ENCODE measurements around the gene CNTLN.

CNTLN gene, protein sequence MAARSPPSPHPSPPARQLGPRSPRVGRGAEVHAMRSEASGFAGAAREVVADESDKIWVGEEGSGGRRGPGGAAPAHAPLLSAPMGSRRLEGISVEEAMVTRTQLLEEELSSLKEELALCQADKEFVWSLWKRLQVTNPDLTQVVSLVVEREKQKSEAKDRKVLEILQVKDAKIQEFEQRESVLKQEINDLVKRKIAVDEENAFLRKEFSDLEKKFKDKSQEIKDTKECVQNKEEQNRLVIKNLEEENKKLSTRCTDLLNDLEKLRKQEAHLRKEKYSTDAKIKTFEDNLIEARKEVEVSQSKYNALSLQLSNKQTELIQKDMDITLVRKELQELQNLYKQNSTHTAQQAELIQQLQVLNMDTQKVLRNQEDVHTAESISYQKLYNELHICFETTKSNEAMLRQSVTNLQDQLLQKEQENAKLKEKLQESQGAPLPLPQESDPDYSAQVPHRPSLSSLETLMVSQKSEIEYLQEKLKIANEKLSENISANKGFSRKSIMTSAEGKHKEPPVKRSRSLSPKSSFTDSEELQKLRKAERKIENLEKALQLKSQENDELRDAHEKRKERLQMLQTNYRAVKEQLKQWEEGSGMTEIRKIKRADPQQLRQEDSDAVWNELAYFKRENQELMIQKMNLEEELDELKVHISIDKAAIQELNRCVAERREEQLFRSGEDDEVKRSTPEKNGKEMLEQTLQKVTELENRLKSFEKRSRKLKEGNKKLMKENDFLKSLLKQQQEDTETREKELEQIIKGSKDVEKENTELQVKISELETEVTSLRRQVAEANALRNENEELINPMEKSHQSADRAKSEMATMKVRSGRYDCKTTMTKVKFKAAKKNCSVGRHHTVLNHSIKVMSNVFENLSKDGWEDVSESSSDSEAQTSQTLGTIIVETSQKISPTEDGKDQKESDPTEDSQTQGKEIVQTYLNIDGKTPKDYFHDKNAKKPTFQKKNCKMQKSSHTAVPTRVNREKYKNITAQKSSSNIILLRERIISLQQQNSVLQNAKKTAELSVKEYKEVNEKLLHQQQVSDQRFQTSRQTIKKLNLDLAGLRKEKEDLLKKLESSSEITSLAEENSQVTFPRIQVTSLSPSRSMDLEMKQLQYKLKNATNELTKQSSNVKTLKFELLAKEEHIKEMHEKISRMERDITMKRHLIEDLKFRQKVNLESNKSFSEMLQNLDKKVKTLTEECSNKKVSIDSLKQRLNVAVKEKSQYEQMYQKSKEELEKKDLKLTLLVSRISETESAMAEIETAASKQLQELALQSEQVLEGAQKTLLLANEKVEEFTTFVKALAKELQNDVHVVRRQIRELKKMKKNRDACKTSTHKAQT (N-terminal part only)

DNA sequence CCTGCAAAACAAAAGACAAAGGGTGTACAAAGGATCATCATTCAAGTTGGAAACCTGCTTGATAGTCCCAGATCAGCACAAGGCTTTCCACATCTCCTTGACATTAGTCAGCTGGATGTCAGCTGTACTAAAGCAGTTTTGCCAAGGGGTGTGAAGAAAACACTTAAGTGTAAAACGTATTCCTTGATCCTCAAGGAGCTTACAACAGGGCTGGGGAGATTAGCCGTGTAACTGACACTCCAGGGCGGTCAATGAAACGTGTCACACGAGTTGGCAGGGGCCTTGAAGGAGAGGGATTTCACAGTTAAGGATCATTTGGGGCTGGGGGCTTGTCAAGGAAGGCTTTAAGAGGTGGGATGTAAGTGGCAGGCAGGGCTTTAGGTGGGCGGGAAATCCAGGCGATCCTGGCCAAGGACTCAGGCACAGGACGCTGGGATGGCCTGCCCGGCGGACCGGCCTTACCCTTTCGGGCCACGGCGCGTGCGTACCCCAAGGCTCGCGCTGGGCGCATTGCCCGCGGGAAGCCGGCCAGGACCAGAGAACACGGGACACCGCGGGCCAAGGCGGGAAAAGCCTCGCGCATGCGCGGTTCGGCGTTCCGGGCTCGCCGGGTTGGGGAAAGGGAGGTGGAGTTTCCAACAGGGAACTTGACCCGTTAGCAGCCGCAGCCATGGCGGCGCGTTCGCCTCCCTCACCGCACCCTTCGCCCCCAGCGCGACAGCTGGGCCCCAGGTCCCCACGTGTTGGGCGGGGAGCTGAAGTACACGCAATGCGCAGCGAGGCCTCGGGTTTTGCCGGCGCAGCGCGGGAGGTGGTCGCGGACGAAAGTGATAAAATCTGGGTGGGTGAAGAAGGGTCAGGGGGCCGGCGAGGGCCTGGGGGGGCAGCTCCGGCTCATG lies at the start of gene CNTLN:
Gene CNTLN, plus strand, starts transcription at position 645 of the 899 bp plus-strand sequence. Its CDS starts 26 bp downstream, at position 671.
- H3K4me3 ChIP-seq (ENCODE audit: low read length): peak within 1 kb of the TSS; percentile 68
- H3K9me3 ChIP-seq (ENCODE audit: control insufficient read depth, low read depth, low read length): no peaks in the 10 kb centered on the region
- peak within 1 kb of the TSS; percentile 85 for H3K9ac ChIP-seq (ENCODE audit: low read length)
- peaks cover 11% of the 10 kb centered on the region for H3K27me3 ChIP-seq (ENCODE audit: control insufficient read depth, insufficient read depth, low read length)
- peaks cover 4% of the 10 kb centered on the region for H3K4me1 ChIP-seq (ENCODE audit: control insufficient read depth, low read depth, low read length)
- no peaks in the 10 kb centered on the region for H3K36me3 ChIP-seq (ENCODE audit: control insufficient read depth, low read depth, low read length)
- peak within 1 kb of the TSS; percentile 36 for H3K27ac ChIP-seq (ENCODE audit: low read length)

DNA sequence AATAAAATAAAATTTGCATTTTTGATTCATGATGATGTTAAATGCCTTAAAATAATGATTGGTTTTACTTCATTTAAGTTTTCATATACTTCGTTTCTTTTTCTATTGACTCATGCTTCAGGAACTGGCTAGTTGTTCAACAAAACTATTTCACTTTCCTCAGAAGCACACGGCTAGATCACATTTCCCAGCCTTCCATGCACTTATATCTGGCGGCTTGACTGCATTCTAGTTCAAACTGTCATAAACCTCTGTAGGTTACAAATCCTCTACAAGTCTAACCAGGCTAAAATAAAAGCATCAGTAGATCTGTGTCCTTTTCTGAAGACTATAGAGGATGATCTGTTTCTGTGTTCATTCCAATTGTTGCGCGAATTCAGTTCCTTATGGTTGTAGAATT lies 46.3 kb upstream of the CNTLN start:
- no peaks in the 10 kb centered on the region for H3K36me3 ChIP-seq (ENCODE audit: control insufficient read depth, low read depth, low read length)
- no peak overlapping the region for H3K9ac ChIP-seq (ENCODE audit: low read length)
- no peaks in the 10 kb centered on the region for H3K9me3 ChIP-seq (ENCODE audit: control insufficient read depth, low read depth, low read length)
- H3K4me1 ChIP-seq (ENCODE audit: control insufficient read depth, low read depth, low read length): no peaks in the 10 kb centered on the region
- H3K27me3 ChIP-seq (ENCODE audit: control insufficient read depth, insufficient read depth, low read length): no peaks in the 10 kb centered on the region
- H3K27ac ChIP-seq (ENCODE audit: low read length): no peak overlapping the region
- no peak overlapping the region for H3K4me3 ChIP-seq (ENCODE audit: low read length)

- no peaks in the 10 kb centered on the region for H3K27me3 ChIP-seq (ENCODE audit: control insufficient read depth, insufficient read depth, low read length)
- H3K9me3 ChIP-seq (ENCODE audit: control insufficient read depth, low read depth, low read length): no peaks in the 10 kb centered on the region
- H3K4me1 ChIP-seq (ENCODE audit: control insufficient read depth, low read depth, low read length): no peaks in the 10 kb centered on the region
- no peak overlapping the region for H3K4me3 ChIP-seq (ENCODE audit: low read length)
- H3K9ac ChIP-seq (ENCODE audit: low read length): no peak overlapping the region
- H3K27ac ChIP-seq (ENCODE audit: low read length): no peak overlapping the region
- no peaks in the 10 kb centered on the region for H3K36me3 ChIP-seq (ENCODE audit: control insufficient read depth, low read depth, low read length)
Observed at GRCh38 chr9:17090041-17090440, 44.8 kb upstream of the CNTLN start.

GRCh38 chr9:17116400-17116837 lies 18.4 kb upstream of the CNTLN start:
- H3K9ac ChIP-seq (ENCODE audit: low read length): no peak overlapping the region
- no peaks in the 10 kb centered on the region for H3K36me3 ChIP-seq (ENCODE audit: control insufficient read depth, low read depth, low read length)
- no peaks in the 10 kb centered on the region for H3K27me3 ChIP-seq (ENCODE audit: control insufficient read depth, insufficient read depth, low read length)
- no peaks in the 10 kb centered on the region for H3K9me3 ChIP-seq (ENCODE audit: control insufficient read depth, low read depth, low read length)
- H3K27ac ChIP-seq (ENCODE audit: low read length): no peak overlapping the region
- H3K4me1 ChIP-seq (ENCODE audit: control insufficient read depth, low read depth, low read length): peaks cover 6% of the 10 kb centered on the region
- no peak overlapping the region for H3K4me3 ChIP-seq (ENCODE audit: low read length)

DNA sequence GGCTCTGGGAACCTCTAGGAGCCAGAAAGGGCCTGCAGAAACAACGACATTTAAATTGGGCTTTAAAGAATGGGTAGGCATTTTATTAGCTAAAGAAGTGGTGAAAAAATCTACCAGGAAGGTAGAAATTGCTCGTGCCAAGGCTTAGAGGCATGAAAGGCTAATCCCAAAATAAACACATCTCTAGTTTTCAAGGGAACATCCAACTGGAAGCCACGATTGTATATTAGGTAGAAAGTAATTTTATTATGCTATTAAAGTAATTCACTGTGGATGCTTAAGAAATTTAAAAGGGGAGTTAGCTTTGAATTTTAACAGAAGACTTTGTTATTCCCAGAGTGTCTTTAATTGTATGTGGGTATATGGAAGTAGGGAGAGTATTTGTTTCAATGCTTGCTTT lies 17.5 kb upstream of the CNTLN start:
- Histone ChIP-seq H3K36me3 (ENCODE audit: control insufficient read depth, low read depth, low read length) (no peaks in the 10 kb centered on the region), H3K27me3 (ENCODE audit: control insufficient read depth, insufficient read depth, low read length) (no peaks in the 10 kb centered on the region), H3K4me1 (ENCODE audit: control insufficient read depth, low read depth, low read length) (peaks cover 7% of the 10 kb centered on the region), H3K9ac (ENCODE audit: low read length) (no peak overlapping the region), H3K4me3 (ENCODE audit: low read length) (no peak overlapping the region), H3K27ac (ENCODE audit: low read length) (no peak overlapping the region), H3K9me3 (ENCODE audit: control insufficient read depth, low read depth, low read length) (no peaks in the 10 kb centered on the region)

DNA sequence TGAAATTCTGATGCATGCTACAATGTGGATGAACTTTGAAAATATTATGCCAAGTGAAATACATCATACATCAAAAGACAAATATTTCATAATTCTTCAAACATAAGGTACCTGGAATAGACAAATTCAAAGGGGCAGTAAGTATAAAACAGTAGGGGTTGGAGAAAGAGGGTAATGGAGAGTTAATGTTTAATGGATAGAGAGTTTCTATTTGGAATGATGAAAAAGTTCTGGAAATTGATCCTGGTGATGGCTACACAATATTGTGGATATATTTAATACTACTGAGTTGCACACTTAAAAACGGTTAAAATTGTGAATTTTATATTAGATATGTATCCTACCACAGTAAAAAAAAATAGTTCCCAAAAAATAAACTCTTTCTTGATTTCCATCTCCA lies 14.6 kb upstream of the CNTLN start:
- H3K27me3 ChIP-seq (ENCODE audit: control insufficient read depth, insufficient read depth, low read length): no peaks in the 10 kb centered on the region
- no peak overlapping the region for H3K9ac ChIP-seq (ENCODE audit: low read length)
- no peaks in the 10 kb centered on the region for H3K9me3 ChIP-seq (ENCODE audit: control insufficient read depth, low read depth, low read length)
- H3K4me1 ChIP-seq (ENCODE audit: control insufficient read depth, low read depth, low read length): peaks cover 7% of the 10 kb centered on the region
- H3K36me3 ChIP-seq (ENCODE audit: control insufficient read depth, low read depth, low read length): no peaks in the 10 kb centered on the region
- no peak overlapping the region for H3K27ac ChIP-seq (ENCODE audit: low read length)
- H3K4me3 ChIP-seq (ENCODE audit: low read length): no peak overlapping the region

DNA sequence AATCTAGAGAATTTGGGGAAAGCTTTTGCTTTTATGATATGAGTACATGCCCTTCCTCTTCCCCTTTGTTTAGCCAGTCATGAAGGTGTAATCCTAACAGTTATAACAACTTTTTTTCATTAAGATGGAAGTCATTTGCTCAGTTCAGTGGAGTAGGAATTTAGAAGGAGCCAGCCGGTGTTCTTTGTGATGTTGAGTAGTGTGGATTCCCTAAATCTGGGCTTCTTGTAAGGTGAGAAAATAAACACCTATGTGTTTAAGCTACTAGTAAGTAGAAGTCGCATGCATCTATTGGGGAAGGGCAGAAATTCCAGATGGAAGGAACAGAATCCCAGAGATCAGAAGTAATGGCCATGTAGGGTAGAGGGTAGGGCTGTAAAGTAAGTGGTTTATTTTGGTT lies 13.6 kb upstream of the CNTLN start:
- Histone ChIP-seq H3K9me3 (ENCODE audit: control insufficient read depth, low read depth, low read length) (no peaks in the 10 kb centered on the region), H3K36me3 (ENCODE audit: control insufficient read depth, low read depth, low read length) (no peaks in the 10 kb centered on the region), H3K27ac (ENCODE audit: low read length) (no peak overlapping the region), H3K9ac (ENCODE audit: low read length) (no peak overlapping the region), H3K4me3 (ENCODE audit: low read length) (no peak overlapping the region), H3K27me3 (ENCODE audit: control insufficient read depth, insufficient read depth, low read length) (no peaks in the 10 kb centered on the region), H3K4me1 (ENCODE audit: control insufficient read depth, low read depth, low read length) (peaks cover 7% of the 10 kb centered on the region)

GRCh38 chr9:17130291-17130690 lies 4.5 kb upstream of the CNTLN start:
- H3K4me1 ChIP-seq (ENCODE audit: control insufficient read depth, low read depth, low read length): peaks cover 4% of the 10 kb centered on the region
- H3K27me3 ChIP-seq (ENCODE audit: control insufficient read depth, insufficient read depth, low read length): peaks cover 11% of the 10 kb centered on the region
- no peaks in the 10 kb centered on the region for H3K36me3 ChIP-seq (ENCODE audit: control insufficient read depth, low read depth, low read length)
- no peaks in the 10 kb centered on the region for H3K9me3 ChIP-seq (ENCODE audit: control insufficient read depth, low read depth, low read length)
- no peak overlapping the region for H3K27ac ChIP-seq (ENCODE audit: low read length)
- H3K9ac ChIP-seq (ENCODE audit: low read length): no peak overlapping the region
- no peak overlapping the region for H3K4me3 ChIP-seq (ENCODE audit: low read length)

GRCh38 chr9:17130725-17131124 lies 4.1 kb upstream of the CNTLN start:
- Histone ChIP-seq H3K27me3 (ENCODE audit: control insufficient read depth, insufficient read depth, low read length) (peaks cover 11% of the 10 kb centered on the region), H3K9me3 (ENCODE audit: control insufficient read depth, low read depth, low read length) (no peaks in the 10 kb centered on the region), H3K9ac (ENCODE audit: low read length) (no peak overlapping the region), H3K4me3 (ENCODE audit: low read length) (no peak overlapping the region), H3K36me3 (ENCODE audit: control insufficient read depth, low read depth, low read length) (no peaks in the 10 kb centered on the region), H3K4me1 (ENCODE audit: control insufficient read depth, low read depth, low read length) (peaks cover 4% of the 10 kb centered on the region), H3K27ac (ENCODE audit: low read length) (no peak overlapping the region)

DNA sequence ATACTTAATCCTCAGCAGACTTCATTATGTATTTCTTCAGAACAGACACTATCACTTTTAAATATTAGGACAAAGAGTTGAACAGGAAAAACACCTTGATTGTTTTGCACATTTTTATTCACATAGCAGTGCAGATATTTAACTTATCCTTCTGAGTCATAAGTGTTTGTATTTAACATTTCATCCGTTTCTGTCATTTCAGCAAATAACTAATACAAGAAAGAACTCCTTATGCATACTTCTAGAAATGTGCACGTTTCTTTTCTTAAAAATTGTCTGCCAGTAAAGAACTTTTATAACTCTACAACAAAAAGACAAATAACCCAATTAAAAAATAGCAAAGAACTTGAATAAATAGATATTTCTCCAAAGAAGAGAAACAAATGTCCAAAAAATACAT lies 3.3 kb upstream of the CNTLN start:
- H3K36me3 ChIP-seq (ENCODE audit: control insufficient read depth, low read depth, low read length): no peaks in the 10 kb centered on the region
- H3K4me3 ChIP-seq (ENCODE audit: low read length): no peak overlapping the region
- H3K9me3 ChIP-seq (ENCODE audit: control insufficient read depth, low read depth, low read length): no peaks in the 10 kb centered on the region
- no peak overlapping the region for H3K9ac ChIP-seq (ENCODE audit: low read length)
- no peak overlapping the region for H3K27ac ChIP-seq (ENCODE audit: low read length)
- H3K4me1 ChIP-seq (ENCODE audit: control insufficient read depth, low read depth, low read length): peaks cover 4% of the 10 kb centered on the region
- peaks cover 11% of the 10 kb centered on the region for H3K27me3 ChIP-seq (ENCODE audit: control insufficient read depth, insufficient read depth, low read length)

All from iPS-18a (cell line).